GM18867 (cell line): ENCODE measurements around the gene ANKRD11.
A peak's percentile ranks its signal among the peaks of the same experiment; 100 is the strongest.
"Not testable (repeated sequence)": the region's sequence is repeated elsewhere in the genome, so short reads cannot be mapped to it uniquely, and the experiment has no call there.

Experiments used
- ATAC-seq: cut with Tn5 transposase; IDR thresholded peaks from one replicate; pipeline ENCODE4 v1.9.1; 2021; ENCODE audit warnings: mild to moderate bottlenecking, moderate library complexity; ENCODE audit not compliant: unreplicated experiment

Gene ANKRD11

DNA sequence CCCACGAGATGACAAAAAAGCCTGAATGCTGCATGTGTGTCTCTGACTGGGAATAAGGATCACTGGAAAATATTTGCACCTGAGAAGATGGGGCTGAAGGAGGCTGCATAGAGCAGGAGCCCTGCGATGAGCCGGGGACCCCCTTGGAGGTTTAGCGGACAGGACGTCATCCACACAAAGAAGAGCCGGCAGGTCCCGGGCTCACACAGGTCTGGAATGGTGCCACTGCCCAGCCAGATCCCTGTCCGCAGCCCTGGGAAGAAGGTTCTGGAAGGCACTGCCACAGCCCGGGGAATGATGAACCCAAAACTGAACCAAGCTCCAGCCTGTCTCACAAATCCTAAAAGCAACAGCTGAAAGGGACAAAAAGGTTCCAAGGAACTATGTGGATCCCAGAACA, 101.8 kb downstream of the ANKRD11 start:
- no peak for ATAC-seq

DNA sequence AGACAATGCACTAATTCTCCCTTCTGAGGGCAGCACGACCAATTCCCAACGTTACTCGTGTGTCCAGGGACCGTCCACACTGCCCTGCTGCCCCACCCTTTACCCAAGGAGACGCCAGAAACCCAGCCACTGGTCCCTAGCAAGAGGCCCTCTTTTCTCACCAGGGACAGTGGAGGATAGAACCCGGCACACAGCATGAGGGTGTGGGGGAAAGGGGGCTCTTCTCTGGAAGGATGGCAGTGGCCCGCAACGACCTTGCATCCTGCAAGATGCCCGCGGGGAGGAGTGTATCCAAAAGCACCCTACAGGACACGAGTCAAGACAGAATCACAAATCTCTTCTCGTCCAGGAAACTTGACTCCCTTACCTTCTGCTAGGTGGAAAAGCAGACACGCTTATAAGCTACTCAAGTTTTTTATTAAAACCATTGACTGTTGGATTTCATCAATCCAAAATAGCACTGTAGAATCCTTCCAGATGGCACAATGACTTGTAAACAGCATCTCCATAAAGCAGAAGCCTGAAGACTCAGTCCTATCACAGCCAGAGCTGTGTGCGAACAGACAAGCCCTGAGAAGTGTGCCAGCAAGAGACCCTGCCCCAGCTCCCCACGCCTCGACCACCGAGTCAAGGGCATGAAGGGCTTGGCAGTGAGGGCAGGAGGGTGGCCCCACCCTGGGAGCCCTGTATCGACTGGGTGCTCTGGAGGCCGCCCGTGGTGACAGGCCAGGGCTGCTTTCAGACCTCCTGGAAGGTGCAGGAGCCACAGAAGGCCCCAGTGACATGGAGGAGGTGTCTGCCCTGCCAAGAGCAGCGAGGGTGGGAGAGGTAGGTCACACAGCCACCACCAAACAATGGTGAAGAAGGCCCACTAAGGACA, 103.8 kb downstream of the ANKRD11 start:
- no peak for ATAC-seq

DNA sequence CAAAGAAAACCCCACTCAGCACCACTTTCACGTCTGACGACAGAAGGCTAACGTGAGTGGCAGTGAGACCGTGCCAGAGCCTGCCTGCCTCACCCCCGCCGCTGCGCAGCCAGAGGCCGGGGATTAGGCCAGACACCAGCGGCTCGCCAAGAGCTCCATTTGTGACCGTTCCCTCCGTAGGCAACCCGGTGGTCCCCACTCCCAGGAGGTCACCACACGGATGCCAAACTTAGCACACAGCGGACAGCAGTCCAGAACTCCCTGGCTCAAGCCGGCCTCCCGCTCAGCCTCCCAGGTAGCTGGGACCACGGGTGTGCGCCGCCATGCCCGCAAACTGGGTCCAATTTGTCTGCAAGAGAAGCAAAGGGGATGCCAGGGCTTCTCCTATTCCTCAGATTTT, 104.6 kb downstream of the ANKRD11 start:
- no peak for ATAC-seq

DNA sequence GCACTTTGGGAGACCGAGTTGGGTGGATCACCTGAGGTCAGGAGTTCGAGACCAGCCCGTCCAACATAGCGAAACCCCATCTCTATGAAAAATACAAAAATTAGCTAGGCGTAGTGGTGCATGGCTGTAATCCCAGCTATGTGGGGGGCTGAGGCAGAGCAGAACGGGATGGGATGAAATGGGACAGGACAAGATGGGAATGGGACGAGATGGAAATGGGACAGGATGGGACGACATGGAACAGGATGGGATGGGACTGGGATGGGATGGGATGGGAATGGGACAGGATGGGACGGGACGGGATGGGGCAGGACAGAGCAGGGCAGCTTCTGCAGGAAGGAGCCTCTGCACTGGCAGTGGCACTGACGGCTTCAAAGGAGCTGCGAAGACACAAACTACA, 106.1 kb downstream of the ANKRD11 start:
- ATAC-seq: no peak

DNA sequence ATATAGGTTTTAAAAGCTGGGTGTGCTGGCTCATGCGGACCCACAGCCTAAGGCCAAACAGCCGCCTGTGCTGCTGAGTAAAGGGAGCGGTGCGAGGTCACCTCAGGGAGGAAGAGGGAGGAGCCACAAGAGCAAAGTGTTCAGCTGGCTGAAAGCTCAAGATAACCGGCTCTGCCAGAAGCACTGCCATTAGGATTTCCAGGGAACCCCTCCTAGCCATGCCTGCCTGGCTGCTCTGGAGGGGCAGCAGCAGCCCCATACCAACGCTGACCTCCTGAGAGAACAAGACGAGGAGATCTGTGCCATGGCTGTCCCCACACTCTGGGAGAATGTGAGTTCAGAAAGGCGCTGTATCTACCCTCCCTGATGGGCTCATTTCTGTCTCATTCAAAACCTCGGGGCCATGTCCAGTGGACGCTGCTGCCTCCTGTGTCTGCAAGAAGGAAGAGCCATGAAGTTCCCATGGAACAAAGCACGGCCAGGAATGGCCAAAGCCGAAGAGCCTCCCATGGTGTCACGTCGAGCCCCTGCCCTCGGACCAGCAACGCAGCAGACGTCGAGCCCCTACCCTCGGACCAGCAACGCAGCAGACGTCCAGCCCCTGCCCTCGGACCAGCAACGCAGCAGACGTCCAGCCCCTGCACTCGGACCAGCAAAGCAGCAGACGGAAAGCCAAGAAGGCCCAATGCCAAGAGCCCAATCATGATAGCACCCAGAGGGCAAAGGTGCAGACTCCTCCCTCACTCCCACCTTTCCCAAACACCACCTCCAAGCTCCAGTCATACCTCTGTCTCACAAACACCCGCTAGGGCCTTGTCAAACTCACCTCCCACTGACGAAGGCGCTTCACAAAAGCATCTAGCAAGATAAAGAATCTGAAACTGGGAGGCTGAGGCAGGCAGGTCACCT, 107.0 kb downstream of the ANKRD11 start:
- no peak for ATAC-seq

DNA sequence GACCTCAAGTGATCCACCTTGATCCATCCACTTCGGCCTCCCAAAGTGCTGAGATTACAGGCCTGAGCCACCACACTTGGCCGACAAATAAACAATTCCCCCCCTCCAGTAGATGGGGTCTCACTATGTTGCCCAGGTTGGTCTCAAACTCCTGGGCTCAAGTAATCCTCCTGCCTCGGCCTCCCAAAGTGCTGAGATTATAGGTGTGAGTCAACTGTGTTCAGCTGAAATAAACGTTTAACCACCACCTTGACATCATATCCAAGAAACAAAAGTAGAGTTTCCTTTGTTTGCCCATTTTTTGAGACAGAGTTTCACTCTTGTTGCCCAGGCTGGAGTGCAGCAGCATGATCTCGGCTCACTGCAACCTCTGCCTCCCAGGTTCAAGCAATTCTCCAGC, 107.8 kb downstream of the ANKRD11 start:
- not testable (repeated sequence) for ATAC-seq

DNA sequence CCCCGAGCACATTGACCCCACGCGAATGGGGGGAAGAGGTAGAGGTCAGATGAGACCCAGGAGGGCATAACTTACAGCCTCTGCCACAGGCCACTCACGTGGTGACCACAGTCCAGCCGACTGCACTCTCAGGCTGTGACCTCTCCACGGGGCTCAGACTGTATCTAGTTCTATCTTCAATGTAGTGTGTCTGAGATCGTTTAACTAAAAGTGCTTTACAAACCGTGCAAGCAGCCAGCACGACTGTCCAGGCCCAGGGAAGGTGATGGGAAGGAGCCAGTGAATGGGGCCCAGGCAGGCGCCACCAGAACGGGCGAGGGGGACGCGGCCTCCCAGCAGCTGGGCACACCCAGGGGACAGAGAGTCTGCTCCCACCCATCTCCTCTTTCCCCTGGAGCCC, 108.6 kb downstream of the ANKRD11 start:
- no peak for ATAC-seq

DNA sequence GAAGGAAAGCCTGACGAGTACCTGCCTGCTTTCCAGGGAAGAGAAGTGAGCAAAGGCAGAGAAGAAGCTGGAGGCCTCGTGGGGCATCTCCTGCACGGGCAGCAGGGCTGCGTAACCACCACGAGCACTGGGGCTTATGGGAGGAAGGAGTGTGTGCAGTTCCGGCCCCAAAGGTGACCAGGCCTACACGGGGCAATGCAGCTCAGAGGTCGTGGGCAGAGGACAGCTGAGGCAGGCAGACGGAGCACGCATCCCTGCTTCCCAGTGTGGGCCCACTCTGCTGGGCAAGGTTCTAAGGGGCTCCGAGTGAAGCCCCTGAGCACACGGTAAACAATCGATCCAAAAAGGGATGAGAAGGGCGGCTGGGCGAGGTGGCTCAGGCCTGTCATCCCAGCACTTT, 109.7 kb downstream of the ANKRD11 start:
- ATAC-seq: no peak

DNA sequence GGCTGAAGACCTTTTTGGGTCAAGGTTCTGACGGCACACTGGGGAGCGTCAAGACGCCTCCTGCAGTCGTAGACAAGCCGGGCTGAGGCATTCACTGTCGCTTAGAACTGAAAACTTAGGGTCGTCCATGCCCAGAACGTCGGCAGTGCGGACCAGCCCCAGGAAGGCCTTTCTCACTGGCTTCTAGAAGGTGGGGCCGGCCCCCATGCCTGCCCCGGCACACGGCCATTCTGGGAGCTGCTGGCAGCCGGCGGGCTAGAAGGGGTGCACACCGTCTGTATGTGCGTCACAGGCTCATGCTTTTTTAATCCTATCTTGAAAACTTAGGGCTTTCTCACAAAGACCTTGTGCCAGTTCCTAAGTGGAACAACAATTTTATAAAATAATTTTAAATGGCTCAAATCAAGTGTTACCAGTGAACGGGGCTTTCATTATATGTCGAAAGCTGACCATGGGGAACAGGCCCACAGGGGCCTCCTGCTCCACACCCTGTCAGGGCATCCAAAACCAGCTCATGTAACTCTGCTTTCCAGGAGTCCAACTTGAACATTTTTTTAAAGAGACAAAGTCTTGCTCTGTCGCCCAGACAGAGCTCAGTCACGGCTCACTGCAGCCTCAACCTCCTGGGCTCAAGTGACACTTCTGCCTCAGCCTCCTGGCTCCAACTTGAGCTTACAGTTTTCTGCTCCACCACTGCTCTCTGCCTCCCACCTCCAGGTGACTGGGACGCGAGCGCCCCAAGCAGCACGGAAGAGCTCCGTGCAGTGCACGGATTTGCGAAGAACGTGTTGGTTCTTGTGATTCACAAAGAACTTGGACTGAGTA, 111.2 kb downstream of the ANKRD11 start:
- no peak for ATAC-seq

DNA sequence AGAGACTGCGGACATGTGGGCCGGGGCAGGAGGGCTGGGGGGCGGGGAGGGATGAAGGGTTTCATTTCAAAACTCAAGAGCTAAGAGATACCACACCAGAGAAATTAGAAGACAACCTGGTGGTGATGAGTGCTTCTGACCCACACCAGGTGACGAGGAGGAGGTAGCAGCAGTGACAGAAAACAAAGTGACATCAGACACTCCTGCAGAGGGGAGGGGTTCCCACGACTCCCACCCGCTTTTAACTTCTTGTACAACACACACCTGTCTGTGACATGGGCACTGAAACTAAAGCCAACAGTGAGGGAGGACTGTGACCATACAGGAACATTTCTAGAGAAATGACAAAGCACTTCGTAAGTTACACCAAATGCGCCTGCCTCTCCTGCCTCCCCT, 112.9 kb downstream of the ANKRD11 start:
- no peak for ATAC-seq

DNA sequence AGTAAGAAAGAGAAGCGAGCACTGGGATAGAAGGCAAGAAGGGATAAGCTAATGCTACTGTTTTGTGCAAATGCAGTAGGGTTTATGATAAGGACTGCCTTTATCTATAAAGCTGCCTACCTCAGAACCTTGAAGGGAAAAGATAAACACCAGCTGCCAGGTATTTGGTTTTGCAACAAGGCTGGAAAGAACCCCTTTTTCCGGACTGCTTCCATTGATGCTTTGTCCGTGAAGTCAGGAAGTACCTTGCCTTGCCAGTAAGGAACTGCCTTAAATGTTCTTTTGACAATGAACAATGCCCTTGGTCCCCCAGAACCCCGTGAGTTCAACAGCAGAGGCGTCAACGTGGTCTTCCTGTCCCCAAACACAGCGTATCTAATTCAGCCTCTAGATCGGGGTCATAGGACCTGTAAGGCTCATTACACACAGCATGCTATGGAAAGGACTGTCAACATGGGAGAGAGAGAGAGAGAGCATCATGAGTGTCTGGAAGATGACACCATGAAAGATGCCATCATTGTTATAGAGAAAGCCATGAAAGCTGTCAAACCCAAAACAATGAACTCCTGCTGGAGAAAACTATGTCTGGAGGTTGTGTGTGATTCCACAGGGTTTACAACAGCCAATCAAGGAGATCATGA, 113.4 kb downstream of the ANKRD11 start:
- ATAC-seq: no peak

DNA sequence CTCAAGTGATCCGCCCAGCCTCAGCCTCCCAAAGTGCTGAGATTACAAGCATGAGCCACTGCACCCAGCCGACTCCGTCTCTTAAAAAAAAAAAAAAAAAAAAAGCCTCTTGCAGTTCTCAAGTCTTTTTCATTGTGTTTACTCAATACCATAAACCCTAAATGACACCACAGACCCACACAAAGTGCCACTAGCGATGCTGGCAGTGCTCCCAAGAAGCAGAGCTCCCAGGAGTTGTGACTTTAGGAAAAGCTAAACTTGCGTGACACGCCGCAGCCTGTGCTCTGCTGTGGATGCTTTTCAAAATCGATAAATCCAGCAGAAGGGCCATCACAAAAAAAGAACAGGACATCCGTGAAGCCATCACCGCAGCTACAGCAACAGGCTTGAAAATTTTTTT, 114.7 kb downstream of the ANKRD11 start:
- ATAC-seq: no peak

DNA sequence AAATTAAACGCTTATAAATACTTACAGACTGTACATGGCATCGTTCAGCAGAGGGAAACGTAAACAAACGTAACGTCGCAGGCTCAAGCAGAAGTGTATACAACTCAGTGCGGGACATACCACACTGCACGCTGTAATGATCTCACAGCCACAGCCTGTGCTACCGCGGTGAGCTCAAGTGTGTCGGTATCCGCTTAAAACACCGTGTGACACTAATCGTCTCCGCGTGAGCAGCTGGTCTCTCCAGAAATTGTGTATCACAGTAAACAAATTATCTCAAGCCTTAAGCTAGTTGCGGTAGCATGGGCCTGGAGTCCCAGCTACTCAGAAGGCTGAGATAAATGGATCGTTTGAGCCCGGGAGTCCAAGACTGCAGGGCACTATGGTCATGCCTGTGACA, 115.3 kb downstream of the ANKRD11 start:
- ATAC-seq: peak; percentile 52

DNA sequence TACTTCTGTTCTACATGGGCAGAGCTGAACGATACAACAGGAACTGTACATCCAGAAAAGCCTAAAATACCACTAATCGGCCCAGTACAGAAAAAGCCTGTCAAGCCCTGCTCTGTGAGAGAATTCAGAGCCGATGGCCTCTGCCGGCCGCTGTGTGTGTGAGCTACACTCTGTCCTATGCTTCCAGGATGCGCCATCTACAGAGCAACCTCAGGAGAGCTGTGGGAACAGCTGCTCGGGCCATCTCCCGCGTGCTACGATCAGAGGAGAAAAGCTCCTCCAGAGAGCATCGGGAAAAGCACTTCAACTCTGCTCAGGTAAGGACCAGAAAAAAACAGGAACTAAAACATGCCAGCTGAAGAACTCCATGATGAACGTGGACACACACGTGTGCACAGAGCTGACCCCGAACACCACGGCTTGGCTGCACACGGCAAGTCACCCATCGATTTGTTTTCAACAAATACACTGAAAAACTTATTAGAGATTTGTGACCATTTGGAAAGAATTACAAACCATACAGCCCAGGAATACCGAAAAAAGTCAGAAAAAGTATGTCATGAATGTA, 115.9 kb downstream of the ANKRD11 start:
- no peak for ATAC-seq

DNA sequence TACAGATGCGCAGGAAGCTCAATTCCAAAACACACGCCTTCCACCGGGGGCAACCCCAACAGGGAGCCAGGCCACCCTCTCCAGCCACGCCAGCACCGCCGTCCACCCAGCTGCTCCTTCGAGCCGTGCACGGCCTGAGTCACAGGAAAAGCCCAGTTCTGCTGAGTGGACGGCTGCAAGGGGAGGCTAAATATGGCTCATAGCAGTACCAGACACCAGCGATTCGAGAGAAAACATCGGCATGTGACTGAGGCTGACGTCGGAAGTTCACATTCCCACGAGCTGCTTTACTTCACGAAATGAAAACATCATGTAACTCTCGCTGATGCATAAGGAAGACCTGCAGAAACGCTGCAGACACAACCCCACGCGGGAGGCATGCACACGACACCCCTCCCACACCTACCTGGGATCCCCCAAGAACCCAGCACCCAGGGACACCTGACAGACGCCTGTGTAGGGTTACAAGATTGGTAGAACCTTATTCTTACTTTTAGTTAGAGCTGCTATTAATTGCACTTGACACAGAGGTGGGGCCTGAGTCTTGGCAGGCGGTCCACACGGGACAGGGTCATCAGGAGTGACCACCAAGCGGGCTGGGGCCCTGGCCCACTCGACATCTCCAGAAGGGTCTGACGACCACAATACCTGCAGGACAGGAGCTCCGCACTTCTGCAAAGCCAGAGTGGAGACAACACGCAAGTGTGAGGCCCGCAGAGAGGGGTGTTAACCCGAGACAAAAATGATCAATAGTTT, 116.8 kb downstream of the ANKRD11 start:
- no peak for ATAC-seq

DNA sequence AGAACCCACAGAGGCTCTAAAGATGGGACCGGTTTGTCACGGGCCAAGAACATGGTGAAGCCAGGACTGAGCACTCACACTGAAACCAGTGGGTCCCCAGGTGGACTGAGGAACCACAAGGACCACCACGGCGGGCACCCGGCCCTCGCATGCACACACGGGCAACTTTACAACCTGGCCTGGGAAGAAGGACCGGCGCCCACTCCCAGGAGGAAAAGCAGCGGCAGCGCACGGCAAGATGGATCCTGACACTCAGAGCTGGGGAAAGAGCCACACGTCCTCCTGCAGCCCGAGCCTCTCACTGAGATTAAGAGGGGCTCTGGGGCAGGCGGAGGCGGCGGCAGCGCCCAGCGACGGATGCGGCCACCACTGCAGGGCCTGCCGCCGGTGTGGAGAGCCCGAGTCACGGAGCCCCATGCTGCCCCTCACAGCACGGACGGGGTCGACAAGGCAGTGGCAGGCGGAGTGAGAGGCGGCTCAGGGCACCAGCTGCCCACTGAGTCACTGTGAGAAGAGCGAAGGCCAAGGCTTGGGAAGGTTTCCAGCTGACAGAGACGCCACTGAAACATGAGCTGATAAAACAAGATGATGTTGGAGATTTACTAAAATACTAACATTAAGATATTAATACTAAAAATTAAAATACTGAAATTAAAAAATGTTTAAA, 118.3 kb downstream of the ANKRD11 start:
- no peak for ATAC-seq

DNA sequence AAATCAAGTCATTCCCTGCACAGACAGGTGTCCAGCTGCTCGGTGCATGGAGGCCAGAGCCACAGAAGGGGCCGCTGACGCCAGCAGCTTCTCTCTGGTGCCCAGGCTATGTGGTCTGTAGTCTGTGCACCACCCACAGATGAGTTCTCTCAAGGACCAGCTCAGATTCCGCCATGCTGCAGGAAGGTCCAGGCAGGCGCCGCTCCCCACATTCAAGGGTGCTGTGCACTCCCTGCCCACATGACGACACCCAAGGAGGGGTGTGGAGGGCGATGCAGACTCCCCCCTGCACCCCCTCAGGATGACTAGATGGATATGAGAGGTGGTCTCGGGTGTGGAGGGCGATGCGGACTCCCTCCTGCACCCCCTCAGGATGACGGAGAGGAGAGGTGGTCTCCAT, 119.0 kb downstream of the ANKRD11 start:
- ATAC-seq: no peak

DNA sequence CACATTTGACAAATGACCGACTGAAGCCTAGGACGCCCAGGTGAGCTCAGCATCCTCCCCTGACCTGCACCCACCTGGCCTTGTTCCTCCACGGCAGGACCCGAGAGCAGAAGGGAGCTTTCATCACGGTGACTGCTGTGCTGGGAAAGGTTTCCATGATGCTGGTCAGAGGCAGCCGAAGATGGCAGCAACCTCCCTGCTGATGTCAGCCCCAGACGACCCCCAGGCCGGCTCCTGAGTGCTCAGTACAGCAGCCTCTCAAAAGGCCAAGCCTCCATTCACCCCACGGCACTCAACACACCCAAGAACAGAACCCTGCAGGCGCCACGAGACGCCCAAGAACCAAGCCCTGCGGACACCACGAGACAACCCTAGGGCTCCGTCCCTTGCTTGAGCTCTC, 119.8 kb downstream of the ANKRD11 start:
- ATAC-seq: no peak

DNA sequence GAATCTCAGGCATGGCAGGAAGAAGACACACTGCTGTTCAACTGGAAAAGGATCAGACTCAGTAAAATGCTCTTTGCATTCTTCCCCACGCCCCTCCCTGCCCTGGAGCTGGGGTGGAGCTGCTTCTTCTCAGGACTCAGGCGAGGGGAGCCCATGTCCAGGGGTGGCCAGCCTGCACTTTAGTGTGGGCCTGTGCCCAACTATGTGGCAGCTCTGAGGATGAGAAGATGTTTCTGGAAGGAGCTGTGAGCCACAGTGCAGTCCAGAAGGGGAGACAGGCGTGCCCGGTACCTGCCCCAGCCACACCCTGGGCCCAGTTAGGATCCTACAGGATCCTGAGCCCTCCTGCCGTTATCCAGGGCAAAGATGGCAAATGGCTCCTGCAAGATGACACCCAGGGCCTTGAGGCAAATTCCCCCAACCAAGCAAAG, 120.3 kb downstream of the ANKRD11 start:
- ATAC-seq: no peak
